VCaP (cell line): Measurements from ENCODE around the gene FABP3.
A peak's percentile ranks its signal among the peaks of the same experiment; 100 is the strongest.

Experiments used
- H3K27ac ChIP-seq: fragments of 450-650 bp; 2 replicates; pipeline ENCODE4 v1.5.1; 2017
- CTCF ChIP-seq: fragments of 450-650 bp; conservative IDR thresholded peaks from 2 replicates; pipeline ENCODE4 v1.5.1; 2017; ENCODE audit warnings: mild to moderate bottlenecking, moderate library complexity

FABP3 gene

GRCh38 chr1:31415658-31416057 is 42.8 kb upstream of the FABP3 start:
- no peak overlapping the region for H3K27ac ChIP-seq
- TF ChIP-seq CTCF: no peak

GRCh38 chr1:31414980-31415370 is 42.1 kb upstream of the FABP3 start:
- no peak overlapping the region for H3K27ac ChIP-seq
- no peak for TF ChIP-seq CTCF

- no peak for TF ChIP-seq CTCF
- peak overlapping the region; percentile 70 for H3K27ac ChIP-seq
Measured at GRCh38 chr1:31413405-31414001, 40.6 kb upstream of the FABP3 start.

GRCh38 chr1:31412732-31413404 is 40.0 kb upstream of the FABP3 start, which contains the start of gene SERINC2:
SERINC2 (plus strand) TSS chr1:31413213; CDS start chr1:31413266, 53 bp downstream.
- H3K27ac ChIP-seq: peak within 1 kb of the TSS; percentile 70

GRCh38 chr1:31412205-31412604 is 39.3 kb upstream of the FABP3 start:
- no peak for TF ChIP-seq CTCF
- H3K27ac ChIP-seq: peak overlapping the region; percentile 70; the same call in 1 of the 2 replicates

More at GRCh38 chr1:31412732-31413404, 40.0 kb upstream of the FABP3 start, which contains the start of gene SERINC2:
- TF ChIP-seq CTCF: no peak

- H3K27ac ChIP-seq: no peak overlapping the region
- no peak for TF ChIP-seq CTCF
Measured at GRCh38 chr1:31410871-31411270, 38.0 kb upstream of the FABP3 start.

GRCh38 chr1:31409946-31410858 is 37.3 kb upstream of the FABP3 start:
- TF ChIP-seq CTCF: no peak
- no peak overlapping the region for H3K27ac ChIP-seq
